ENCODE data around the gene ADAM12. TPM values are rescaled to one million over a fixed set of nuclear protein-coding genes. Genes with fewer than 3 reads are reported as not detected.

Gene ADAM12
- total and polyA plus RNA-seq, 2 of the 13 experiments (the other 11 are each of a cell fraction or from before 2014, with no cell fraction given) = not detected

GRCh38 chr10:126170371-126170770, 217.9 kb downstream of the ADAM12 start:
- intact Hi-C loops (cut with micrococcal nuclease; ENCODE audit: unreplicated experiment) (no loop called here), in situ Hi-C loops (cut with HindIII; ENCODE audit: extremely low pct_ligation_motif_present, low pct_unique_long_range_greater_than_20kb) (no loop called here)
- Histone ChIP-seq H3K9me3 (ENCODE audit: low read length) (no peaks in the 10 kb centered on the region), H3K27ac (ENCODE audit: extremely low read length, insufficient read depth, low read length) (no peak overlapping the region), H3K4me3 (replicated peaks in 1 of 3; ENCODE audit: insufficient read depth in 1 of 3, low read depth in 2 of 3, low read length in 3 of 3) (no peak overlapping the region), H2AFZ (ENCODE audit: low read length) (no peak overlapping the region), H3K27me3 (ENCODE audit: control insufficient read depth in 1 of 2, insufficient read depth in 2 of 2, low read length in 2 of 2) (peaks cover 0 to 17% of the 10 kb centered on the region in 2 experiments; a peak in 2 of 5 replicates), H3K4me2 (ENCODE audit: low read depth, low read length) (no peak overlapping the region), H4K20me1 (ENCODE audit: insufficient read depth, low read length) (no peaks in the 10 kb centered on the region), H3K4me1 (ENCODE audit: insufficient read depth, low read length) (no peaks in the 10 kb centered on the region), H3K9ac (ENCODE audit: insufficient read depth, low read depth, low read length) (no peak overlapping the region), H3K36me3 (replicated peaks in 1 of 2; ENCODE audit: control insufficient read depth in 1 of 2, insufficient read depth in 2 of 2, low read length in 2 of 2) (no peaks in the 10 kb centered on the region), H3K79me2 (ENCODE audit: insufficient read depth, low read length) (no peaks in the 10 kb centered on the region)
- WGBS (ENCODE audit: low lambda C conversion rate) = 5% methylated on average over 4 of the region's 4 CpGs
- no TSS peak for BruUV-seq (replicated peaks)
- CTCF ChIA-PET (ENCODE audit: low intra/inter-chr PET ratio, low total read pairs) = no interaction called here
- ATAC-seq (no peak), FAIRE-seq (no peak), DNase-seq (ENCODE audit: low spot score) (no peak)
- POLR2A ChIA-PET = no interaction called here
- TF ChIP-seq ZNF761 (CRISPR knock-in tag; conservative IDR thresholded peaks at IDR 0.05) (no peak), MXI1 (IDR thresholded peaks at IDR 0.05; ENCODE audit: borderline replicate concordance, low read depth, low read length) (no peak), ZNF430 (CRISPR knock-in tag; IDR thresholded peaks at IDR 0.05) (no peak), ZNF780A (CRISPR knock-in tag; IDR thresholded peaks at IDR 0.05) (no peak), HOXA7 (CRISPR knock-in tag; IDR thresholded peaks at IDR 0.05) (no peak), NONO (IDR thresholded peaks at IDR 0.05) (no peak), NONO (CRISPR knock-in tag; conservative IDR thresholded peaks at IDR 0.05) (no peak), XBP1 (CRISPR knock-in tag; IDR thresholded peaks at IDR 0.05) (no peak), ZNF546 (CRISPR knock-in tag; conservative IDR thresholded peaks at IDR 0.05) (no peak), RELA (CRISPR knock-in tag; IDR thresholded peaks at IDR 0.05) (no peak), EED (CRISPR knock-in tag; IDR thresholded peaks at IDR 0.05) (no peak), STAG1 (CRISPR knock-in tag; IDR thresholded peaks at IDR 0.05) (no peak)

DNA sequence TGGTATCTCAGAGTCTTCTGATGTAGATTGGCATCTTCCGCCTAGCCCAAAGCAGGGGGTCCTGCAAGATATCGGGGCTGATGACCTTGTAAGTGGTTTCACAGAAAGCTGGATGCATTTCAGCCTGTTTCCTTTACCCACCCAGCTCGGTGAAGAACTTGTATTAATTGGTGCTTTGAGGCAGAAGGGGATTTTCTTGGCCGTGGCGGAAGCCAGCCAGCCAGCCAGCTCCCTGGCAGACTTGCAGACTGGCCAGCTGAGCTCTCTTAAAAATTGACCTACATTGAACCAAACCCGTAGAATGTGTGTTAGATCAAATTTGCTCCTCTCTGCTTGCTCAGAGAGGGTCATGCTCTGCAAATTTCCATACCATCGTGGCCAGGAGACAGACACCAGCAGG, 218.4 kb downstream of the ADAM12 start:
- ChIA-PET CTCF (ENCODE audit: low intra/inter-chr PET ratio, low total read pairs) (no interaction called here), POLR2A (no interaction called here)
- Histone ChIP-seq H3K4me1 (ENCODE audit: insufficient read depth, low read length) (no peaks in the 10 kb centered on the region), H2AFZ (ENCODE audit: low read length) (no peak overlapping the region), H3K36me3 (replicated peaks in 1 of 2; ENCODE audit: control insufficient read depth in 1 of 2, insufficient read depth in 2 of 2, low read length in 2 of 2) (no peaks in the 10 kb centered on the region), H3K4me3 (replicated peaks in 1 of 3; ENCODE audit: insufficient read depth in 1 of 3, low read depth in 2 of 3, low read length in 3 of 3) (no peak overlapping the region), H3K27ac (ENCODE audit: extremely low read length, insufficient read depth, low read length) (no peak overlapping the region), H3K9me3 (ENCODE audit: low read length) (no peaks in the 10 kb centered on the region), H3K27me3 (ENCODE audit: control insufficient read depth in 1 of 2, insufficient read depth in 2 of 2, low read length in 2 of 2) (peaks cover 0 to 16% of the 10 kb centered on the region in 2 experiments; a peak in 2 of 5 replicates), H3K9ac (ENCODE audit: insufficient read depth, low read depth, low read length) (no peak overlapping the region), H3K4me2 (ENCODE audit: low read depth, low read length) (no peak overlapping the region), H4K20me1 (ENCODE audit: insufficient read depth, low read length) (no peaks in the 10 kb centered on the region), H3K79me2 (ENCODE audit: insufficient read depth, low read length) (no peaks in the 10 kb centered on the region)
- FAIRE-seq (no peak), ATAC-seq (no peak), DNase-seq (ENCODE audit: low spot score) (no peak)
- in situ Hi-C loops (cut with HindIII; ENCODE audit: extremely low pct_ligation_motif_present, low pct_unique_long_range_greater_than_20kb) (no loop called here), intact Hi-C loops (cut with micrococcal nuclease; ENCODE audit: unreplicated experiment) (no loop called here)
- no TSS peak for BruUV-seq (replicated peaks)
- 36% methylated on average over 4 of the region's 7 CpGs for WGBS (ENCODE audit: low lambda C conversion rate)
- TF ChIP-seq ZNF891 (CRISPR knock-in tag; IDR thresholded peaks at IDR 0.05) = no peak
- no peak for TF ChIP-seq ZNF629 (CRISPR knock-in tag; conservative IDR thresholded peaks at IDR 0.05)
- TF ChIP-seq ZNF687 (CRISPR knock-in tag; IDR thresholded peaks at IDR 0.05) = no peak
- no peak for TF ChIP-seq SPEN (CRISPR knock-in tag; IDR thresholded peaks at IDR 0.05; ENCODE audit: low read depth)
- no peak for TF ChIP-seq HNRNPK (IDR thresholded peaks at IDR 0.05; ENCODE audit: low read depth, low read length, poor library complexity, severe bottlenecking)
- TF ChIP-seq, protein P1, sequence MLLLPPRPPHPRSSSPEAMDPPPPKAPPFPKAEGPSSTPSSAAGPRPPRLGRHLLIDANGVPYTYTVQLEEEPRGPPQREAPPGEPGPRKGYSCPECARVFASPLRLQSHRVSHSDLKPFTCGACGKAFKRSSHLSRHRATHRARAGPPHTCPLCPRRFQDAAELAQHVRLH (CRISPR knock-in tag; IDR thresholded peaks at IDR 0.05; ENCODE audit: borderline replicate concordance, low read depth) = no peak
- TF ChIP-seq BRCA1 (CRISPR knock-in tag; IDR thresholded peaks at IDR 0.05) = no peak
